ENCODE data around the gene CIAO1.
"Not testable (repeated sequence)": the region's sequence is repeated elsewhere in the genome, so short reads cannot be mapped to it uniquely, and the experiment has no call there.

The CIAO1 gene

GRCh38 chr2:96251721-96252292 is 14.2 kb upstream of the CIAO1 start:
- peak; percentile 25 to 32 for DNase-seq

DNA sequence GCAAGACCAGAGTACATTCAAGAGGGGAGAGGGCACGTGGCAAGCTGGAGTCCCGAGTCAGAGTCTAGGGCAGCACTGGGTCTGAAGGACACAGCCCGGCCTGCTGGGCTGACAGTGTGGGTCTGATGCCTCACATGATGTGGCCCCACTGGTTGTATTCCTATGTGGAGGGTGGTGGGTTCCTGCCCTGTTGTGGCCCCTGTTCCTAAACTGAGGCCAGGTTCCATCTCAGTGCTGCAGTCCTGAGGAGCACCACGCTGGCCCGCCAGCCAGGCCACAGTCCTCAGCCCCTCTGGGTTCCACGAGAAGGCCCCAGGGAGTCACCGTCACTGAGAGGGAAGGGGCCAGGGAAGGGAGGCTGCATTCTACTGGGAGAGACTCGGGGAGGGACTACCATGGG is 13.5 kb upstream of the CIAO1 start:
- no peak for DNase-seq

GRCh38 chr2:96253006-96253405 is 13.0 kb upstream of the CIAO1 start:
- no peak for DNase-seq

DNA sequence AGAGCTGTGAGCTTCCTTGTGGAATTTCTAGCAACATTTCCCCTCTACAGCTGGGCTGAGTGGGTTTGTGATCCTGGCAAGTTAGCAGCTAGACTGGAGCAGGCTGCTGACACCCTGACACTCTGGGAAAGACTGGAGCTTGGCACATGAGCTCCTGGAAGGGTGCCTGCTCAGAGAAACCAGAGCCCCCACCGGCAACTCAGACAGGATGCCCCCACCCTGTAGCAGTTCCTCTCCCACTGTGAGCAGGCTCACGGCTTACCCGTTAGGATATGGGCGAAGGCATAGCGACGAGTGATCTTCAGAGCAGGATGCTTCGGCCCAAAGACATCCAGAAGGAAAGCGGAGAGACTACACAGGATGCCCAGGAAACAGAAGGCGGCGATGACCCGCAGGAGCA is 11.5 kb upstream of the CIAO1 start:
- DNase-seq = no peak

- no peak for DNase-seq
Observed at GRCh38 chr2:96256611-96257113, 9.4 kb upstream of the CIAO1 start.

DNA sequence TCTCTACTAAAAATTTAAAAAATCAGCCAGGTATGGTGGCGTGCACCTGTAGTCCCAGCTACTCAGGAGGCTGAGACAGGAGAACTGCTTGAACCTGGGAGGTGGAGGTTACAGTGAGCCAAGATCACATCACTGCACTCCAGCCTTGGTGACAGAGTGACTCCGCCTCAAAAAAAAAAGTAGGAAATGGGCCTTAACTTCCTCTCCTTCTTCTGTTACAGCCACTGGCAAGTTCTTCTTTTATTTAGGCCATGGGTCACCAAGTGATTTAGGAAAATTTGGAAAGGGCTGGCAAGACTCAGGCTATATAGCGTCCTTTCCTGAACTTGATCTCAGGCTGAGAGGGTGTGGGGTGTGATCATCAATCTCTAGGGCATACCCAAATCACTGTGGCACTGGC is 8.3 kb upstream of the CIAO1 start:
- DNase-seq = not testable (repeated sequence)

- no peak for DNase-seq
Observed at GRCh38 chr2:96258166-96259022, 7.6 kb upstream of the CIAO1 start.

DNA sequence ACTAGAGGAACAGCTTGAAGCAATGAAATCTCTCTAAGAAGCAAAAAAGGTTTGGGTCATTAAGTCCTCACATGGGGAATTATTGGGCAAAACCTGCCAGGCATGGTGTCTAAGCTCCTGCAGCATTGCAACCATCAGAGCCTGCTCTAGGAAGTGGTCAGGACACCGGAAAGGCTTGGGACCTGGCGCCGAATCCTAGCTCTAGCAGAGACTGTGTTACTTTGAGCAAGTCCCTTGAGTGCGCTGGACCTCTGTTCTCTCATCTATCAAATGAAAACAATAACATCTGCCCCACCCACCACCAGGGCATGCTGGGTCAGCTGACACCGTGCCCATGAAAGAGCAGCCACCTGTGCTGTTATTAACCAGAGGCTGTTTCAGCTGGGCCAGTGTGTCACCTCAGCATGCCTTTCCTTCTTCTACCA is 6.5 kb upstream of the CIAO1 start:
- DNase-seq = no peak

GRCh38 chr2:96260387-96261260 is 5.4 kb upstream of the CIAO1 start:
- no peak for DNase-seq

GRCh38 chr2:96261328-96262003 is 4.6 kb upstream of the CIAO1 start:
- DNase-seq = no peak

- no peak for DNase-seq
Observed at GRCh38 chr2:96262306-96262705, 3.7 kb upstream of the CIAO1 start.

DNA sequence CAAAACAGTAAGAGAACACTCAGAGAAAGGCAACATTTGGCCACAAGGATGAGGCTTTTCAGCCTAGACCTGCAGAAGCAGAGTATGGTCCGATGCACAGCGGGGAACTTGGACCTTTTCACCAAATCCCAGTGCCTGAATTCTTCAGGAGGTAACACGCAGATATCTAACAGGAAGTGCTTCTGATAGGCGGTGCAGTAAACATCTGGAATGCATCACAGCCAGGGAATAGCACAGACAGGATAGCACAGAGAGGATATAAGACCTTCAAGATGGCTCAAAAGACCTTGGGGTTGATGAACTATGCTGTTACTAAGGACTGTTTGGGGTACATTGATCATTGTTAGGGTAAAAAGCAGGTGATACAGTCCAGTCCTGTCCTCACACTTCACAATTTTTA is 1.9 kb upstream of the CIAO1 start:
- DNase-seq = no peak

- DNase-seq = no peak
Observed at GRCh38 chr2:96264656-96265348, 1.2 kb upstream of the CIAO1 start.

DNA sequence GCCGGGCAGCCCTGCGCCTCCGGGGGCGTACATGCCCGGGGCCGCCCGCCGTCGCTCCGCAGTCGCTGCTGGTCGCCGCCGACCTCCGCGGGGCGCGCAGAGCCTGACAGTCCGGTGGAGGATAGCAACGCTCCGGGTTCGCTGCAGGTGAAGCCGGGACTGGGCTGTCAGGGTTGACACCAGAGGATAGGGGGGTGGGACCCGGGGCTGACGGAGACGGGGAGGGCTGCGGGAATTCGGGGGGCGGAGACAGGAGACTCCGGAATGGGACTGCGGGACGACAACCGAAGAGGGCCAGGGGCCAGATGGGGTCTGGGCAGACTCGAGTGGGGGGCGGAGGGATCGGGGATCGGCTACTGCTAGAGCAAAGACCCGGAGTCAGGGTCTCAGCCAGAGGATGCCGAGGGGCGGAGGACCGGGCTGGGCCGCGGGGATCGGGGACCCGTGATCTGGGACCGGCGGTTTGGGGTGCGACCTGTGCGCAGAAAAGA is 631 bp upstream of the CIAO1 start:
- peak in 1 of 2 donors; percentile 34 for DNase-seq

DNA sequence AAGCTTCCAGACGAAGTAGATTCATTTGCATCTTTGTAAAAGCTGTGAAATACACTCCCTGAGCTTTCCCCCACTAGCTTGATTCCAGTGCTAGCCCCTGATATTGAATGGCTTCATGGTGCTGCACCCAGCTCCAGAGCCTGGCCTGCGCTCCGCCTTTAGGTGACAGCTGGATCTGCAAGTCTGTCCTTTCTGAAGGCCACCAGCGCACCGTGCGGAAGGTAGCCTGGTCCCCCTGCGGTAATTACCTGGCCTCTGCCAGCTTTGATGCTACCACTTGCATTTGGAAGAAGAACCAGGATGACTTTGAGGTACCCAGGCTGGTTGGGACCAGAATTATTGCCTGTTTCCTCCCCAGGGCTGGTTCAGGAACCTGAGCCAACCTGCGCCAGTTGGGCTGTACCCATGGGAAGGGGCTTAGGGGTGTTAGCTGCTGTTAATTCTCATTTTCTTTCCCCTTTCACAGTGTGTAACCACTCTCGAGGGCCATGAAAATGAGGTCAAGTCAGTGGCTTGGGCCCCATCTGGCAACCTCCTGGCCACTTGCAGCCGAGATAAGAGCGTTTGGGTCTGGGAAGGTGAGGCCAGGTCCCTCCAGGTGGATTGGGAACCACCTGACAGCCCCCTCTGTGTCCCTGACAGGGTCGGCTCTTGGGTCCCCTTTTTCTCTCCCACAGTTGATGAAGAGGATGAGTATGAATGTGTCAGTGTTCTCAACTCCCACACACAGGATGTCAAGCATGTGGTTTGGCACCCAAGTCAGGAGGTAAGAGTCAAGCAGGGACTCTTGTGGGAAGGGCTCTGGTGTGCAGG is 1.3 kb downstream of the CIAO1 start:
- no peak for DNase-seq

GRCh38 chr2:96271995-96272394 is 6.0 kb downstream of the CIAO1 start:
- DNase-seq = no peak

GRCh38 chr2:96273763-96274162 is 7.7 kb downstream of the CIAO1 start:
- no peak for DNase-seq

DNA sequence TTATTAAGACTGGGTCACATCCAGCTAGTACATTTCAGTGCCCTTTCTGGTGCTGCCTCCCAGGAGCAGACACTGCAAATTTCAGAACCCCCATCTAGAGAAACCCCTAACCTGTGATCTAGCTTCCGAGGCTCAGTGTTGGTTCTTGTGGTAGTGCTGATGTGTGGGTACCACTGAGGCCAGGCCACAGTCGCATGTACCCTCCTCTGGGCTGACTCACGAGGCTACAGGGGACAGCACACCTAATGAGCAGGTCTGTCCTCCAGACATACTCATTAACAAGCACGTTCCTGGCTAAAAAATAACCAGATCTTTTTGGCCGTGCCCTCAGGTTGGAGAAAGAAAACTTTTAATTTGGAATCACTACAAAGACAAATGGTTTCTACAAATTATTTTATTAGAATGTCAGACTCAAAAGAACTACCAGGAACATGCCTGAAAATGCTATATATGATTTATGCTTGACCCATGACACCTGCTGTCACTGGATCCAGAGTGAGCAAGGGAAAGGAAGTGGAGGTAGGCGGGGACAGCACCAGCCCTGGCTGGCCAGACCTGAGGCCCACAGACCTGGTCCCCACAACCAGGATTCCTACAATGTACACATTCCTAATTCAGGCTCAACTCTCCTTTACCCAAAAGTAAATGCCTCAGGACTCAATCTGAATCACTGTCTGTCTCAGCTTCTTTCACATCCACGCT is 8.5 kb downstream of the CIAO1 start:
- no peak for DNase-seq

DNA sequence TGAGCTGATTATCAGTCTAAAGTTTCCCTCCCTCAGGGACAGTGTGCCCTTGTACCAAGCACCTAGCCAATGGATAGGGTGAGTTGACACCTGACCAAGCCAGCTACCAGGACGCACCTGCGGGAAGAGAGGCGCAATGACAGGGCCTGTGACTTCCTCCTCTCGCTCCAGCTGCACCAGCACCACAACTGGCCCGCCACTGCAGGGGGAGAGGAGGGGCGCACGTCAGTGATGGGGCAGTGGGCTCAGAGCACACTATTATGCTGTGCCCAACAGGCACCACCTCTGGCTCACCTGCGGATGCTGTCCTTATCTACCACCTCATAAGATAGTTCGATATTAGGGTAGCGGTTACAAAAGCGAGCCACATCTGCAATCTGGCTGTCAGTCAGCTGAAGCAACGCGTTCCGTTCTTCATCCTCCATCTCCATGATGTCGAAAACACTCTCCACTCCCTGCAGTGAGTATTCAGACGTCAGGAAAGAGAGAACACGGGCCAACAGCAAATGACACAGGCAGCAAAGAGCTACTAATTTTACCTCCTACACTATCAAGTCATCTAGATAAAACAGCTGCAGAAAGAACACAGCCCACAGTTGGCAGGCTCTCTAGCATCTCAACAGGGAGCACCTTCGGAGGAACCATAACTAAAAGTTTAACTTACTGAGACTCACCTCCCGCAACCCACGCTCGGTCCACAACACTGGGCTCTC is 10.9 kb downstream of the CIAO1 start:
- DNase-seq = no peak
